ENCODE data around the gene RAB31. TPM values are rescaled to one million over a fixed set of nuclear protein-coding genes. Genes with fewer than 3 reads are reported as not detected.
"Not testable (repeated sequence)": the region's sequence is repeated elsewhere in the genome, so short reads cannot be mapped to it uniquely, and the experiment has no call there.

The RAB31 gene
- total RNA-seq, 1 experiment from 2014 or later: 32.9 TPM

DNA sequence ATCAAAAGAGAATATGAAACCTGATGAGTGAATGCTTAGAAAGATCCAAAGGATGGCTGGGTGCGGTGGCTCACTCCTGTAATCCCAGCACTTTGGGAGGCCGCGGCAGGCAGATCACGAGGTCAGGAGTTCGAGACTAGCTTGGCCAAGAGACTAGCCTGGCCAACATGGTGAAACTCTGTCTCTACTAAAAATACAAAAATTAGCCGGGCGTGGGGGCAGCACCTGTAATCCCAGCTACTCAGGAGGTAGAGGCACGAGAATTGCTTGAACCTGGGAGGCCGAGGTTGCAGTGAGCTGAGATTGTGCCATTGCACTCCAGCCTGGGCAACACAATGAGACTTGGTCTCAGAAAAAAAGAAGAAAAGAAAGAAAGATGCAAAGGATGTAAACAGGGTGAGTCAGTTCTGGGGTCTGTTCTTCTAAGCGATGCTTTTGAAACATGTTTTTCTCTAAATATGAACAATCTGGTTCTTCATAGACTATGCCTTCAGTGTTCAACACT is 189.7 kb downstream of the RAB31 start:
- H3K4me1 Mint-ChIP-seq: peaks cover 20% of the 10 kb centered on the region
- H3K4me3 Mint-ChIP-seq; CTCF ChIA-PET; H3K27ac Mint-ChIP-seq; ATAC-seq; POLR2A ChIA-PET; H3K27me3 Mint-ChIP-seq (ENCODE audit: low read depth); H3K9me3 Mint-ChIP-seq; H3K36me3 Mint-ChIP-seq; DNase-seq (ENCODE audit: low spot score): not testable (repeated sequence)

DNA sequence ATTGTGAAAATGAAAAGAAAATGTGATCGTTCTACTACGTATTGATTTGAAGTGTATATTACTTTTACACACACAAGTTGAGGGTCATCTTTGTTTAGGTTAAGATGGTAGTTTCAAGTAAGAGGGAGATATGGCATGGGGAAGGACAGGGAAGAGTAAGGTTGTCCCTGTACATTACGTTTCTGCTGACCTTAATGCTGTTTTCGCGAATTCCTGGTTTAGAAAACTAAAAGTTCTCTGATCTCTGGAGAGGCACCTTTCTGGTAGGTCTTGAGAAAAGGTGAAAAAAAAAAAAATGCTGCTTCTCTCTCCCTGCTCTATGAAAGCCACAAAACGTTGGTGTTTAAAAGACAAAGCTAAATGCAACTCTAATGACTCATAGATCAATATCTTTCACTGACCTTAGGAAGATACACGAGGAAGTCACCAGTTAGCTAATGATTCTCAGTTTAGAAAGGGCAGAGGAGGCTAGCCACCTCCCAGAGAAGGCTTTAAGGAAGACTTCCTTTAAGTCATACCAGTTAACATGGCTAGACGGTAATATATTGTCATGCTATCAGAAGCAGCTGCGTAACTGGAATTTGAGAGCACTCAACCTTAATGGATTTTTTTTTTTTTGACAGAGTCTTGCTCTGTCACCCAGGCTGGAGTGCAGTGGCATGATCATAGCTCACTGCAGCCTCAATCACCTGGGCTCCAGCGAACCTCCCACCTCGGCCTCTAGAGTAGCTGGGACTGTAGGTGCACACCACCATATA is 190.9 kb downstream of the RAB31 start:
- POLR2A ChIA-PET: interaction anchor here (0.8 kb wide), 1 partner anchor 30 kb away, joined by 3 read pairs; no protein-coding TSS in a partner anchor
- ATAC-seq: no peak

More for the DNA sequence above, 190.9 kb downstream of the RAB31 start:
- peak overlapping the region; percentile 8; the same call in 1 of the 2 replicates for H3K27ac Mint-ChIP-seq
- no peak for DNase-seq (ENCODE audit: low spot score)
- no peak overlapping the region for H3K4me3 Mint-ChIP-seq
- no peaks in the 10 kb centered on the region for H3K36me3 Mint-ChIP-seq
- TF ChIP-seq ZNF219 (CRISPR knock-in tag; IDR thresholded peaks at IDR 0.05; ENCODE audit: borderline replicate concordance) (no peak), SMAD3 (CRISPR knock-in tag; IDR thresholded peaks at IDR 0.05; ENCODE audit: borderline replicate concordance) (no peak), AR (CRISPR knock-in tag; IDR thresholded peaks at IDR 0.05) (no peak), ZNF423 (CRISPR knock-in tag; IDR thresholded peaks at IDR 0.05) (no peak), RELA (CRISPR knock-in tag; IDR thresholded peaks at IDR 0.05; ENCODE audit: borderline replicate concordance) (no peak), GABPB1 (CRISPR knock-in tag; IDR thresholded peaks at IDR 0.05) (no peak), CREM (CRISPR knock-in tag; IDR thresholded peaks at IDR 0.05) (no peak), MYBL2 (CRISPR knock-in tag; IDR thresholded peaks at IDR 0.05) (no peak), TEAD1 (CRISPR knock-in tag; IDR thresholded peaks at IDR 0.05) (no peak), IRF2 (CRISPR knock-in tag; IDR thresholded peaks at IDR 0.05; ENCODE audit: borderline replicate concordance, low read depth) (no peak), USF2 (CRISPR knock-in tag; IDR thresholded peaks at IDR 0.05) (no peak), MXD4 (CRISPR knock-in tag; IDR thresholded peaks at IDR 0.05; ENCODE audit: borderline replicate concordance) (no peak), ZNF263 (CRISPR knock-in tag; IDR thresholded peaks at IDR 0.05; ENCODE audit: low read depth) (no peak), ZNF317 (CRISPR knock-in tag; IDR thresholded peaks at IDR 0.05; ENCODE audit: borderline replicate concordance, low read depth) (no peak)
- TF ChIP-seq, protein P1, sequence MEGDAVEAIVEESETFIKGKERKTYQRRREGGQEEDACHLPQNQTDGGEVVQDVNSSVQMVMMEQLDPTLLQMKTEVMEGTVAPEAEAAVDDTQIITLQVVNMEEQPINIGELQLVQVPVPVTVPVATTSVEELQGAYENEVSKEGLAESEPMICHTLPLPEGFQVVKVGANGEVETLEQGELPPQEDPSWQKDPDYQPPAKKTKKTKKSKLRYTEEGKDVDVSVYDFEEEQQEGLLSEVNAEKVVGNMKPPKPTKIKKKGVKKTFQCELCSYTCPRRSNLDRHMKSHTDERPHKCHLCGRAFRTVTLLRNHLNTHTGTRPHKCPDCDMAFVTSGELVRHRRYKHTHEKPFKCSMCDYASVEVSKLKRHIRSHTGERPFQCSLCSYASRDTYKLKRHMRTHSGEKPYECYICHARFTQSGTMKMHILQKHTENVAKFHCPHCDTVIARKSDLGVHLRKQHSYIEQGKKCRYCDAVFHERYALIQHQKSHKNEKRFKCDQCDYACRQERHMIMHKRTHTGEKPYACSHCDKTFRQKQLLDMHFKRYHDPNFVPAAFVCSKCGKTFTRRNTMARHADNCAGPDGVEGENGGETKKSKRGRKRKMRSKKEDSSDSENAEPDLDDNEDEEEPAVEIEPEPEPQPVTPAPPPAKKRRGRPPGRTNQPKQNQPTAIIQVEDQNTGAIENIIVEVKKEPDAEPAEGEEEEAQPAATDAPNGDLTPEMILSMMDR (IDR thresholded peaks at IDR 0.05): no peak
- TF ChIP-seq, protein P2, sequence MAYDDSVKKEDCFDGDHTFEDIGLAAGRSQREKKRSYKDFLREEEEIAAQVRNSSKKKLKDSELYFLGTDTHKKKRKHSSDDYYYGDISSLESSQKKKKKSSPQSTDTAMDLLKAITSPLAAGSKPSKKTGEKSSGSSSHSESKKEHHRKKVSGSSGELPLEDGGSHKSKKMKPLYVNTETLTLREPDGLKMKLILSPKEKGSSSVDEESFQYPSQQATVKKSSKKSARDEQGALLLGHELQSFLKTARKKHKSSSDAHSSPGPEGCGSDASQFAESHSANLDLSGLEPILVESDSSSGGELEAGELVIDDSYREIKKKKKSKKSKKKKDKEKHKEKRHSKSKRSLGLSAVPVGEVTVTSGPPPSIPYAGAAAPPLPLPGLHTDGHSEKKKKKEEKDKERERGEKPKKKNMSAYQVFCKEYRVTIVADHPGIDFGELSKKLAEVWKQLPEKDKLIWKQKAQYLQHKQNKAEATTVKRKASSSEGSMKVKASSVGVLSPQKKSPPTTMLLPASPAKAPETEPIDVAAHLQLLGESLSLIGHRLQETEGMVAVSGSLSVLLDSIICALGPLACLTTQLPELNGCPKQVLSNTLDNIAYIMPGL (CRISPR knock-in tag; IDR thresholded peaks at IDR 0.05): no peak
- TF ChIP-seq, protein P3, sequence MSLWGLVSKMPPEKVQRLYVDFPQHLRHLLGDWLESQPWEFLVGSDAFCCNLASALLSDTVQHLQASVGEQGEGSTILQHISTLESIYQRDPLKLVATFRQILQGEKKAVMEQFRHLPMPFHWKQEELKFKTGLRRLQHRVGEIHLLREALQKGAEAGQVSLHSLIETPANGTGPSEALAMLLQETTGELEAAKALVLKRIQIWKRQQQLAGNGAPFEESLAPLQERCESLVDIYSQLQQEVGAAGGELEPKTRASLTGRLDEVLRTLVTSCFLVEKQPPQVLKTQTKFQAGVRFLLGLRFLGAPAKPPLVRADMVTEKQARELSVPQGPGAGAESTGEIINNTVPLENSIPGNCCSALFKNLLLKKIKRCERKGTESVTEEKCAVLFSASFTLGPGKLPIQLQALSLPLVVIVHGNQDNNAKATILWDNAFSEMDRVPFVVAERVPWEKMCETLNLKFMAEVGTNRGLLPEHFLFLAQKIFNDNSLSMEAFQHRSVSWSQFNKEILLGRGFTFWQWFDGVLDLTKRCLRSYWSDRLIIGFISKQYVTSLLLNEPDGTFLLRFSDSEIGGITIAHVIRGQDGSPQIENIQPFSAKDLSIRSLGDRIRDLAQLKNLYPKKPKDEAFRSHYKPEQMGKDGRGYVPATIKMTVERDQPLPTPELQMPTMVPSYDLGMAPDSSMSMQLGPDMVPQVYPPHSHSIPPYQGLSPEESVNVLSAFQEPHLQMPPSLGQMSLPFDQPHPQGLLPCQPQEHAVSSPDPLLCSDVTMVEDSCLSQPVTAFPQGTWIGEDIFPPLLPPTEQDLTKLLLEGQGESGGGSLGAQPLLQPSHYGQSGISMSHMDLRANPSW (CRISPR knock-in tag; conservative IDR thresholded peaks at IDR 0.05; ENCODE audit: low read depth): no peak
- TF ChIP-seq, protein P4, sequence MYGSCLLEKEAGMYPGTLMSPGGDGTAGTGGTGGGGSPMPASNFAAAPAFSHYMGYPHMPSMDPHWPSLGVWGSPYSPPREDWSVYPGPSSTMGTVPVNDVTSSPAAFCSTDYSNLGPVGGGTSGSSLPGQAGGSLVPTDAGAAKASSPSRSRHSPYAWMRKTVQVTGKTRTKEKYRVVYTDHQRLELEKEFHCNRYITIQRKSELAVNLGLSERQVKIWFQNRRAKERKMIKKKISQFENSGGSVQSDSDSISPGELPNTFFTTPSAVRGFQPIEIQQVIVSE (CRISPR knock-in tag; IDR thresholded peaks at IDR 0.05; ENCODE audit: borderline replicate concordance): no peak
- peaks cover 20% of the 10 kb centered on the region for H3K4me1 Mint-ChIP-seq
- no peaks in the 10 kb centered on the region for H3K9me3 Mint-ChIP-seq
- no peaks in the 10 kb centered on the region for H3K27me3 Mint-ChIP-seq (ENCODE audit: low read depth)
- CTCF ChIA-PET: no interaction called here

Measured in WTC11 (cell line).